Mucosa of descending colon (tissue), 3 donors: ENCODE measurements around the gene HOMER2. TPM values are rescaled to one million over a fixed set of nuclear protein-coding genes. Genes with fewer than 3 reads are reported as not detected.

Source experiments
- ATAC-seq: fragments of 200-7000 bp; cut with Tn5 transposase; one replicate; pipeline ENCODE4 v1.9.1; 2020; ENCODE audit warnings: mild to moderate bottlenecking, moderate library complexity
- DNase-seq, 3 donors: peaks; one replicate each; pipeline ENCODE4 v3.0.0-alpha.2; 2020
- H3K36me3 ChIP-seq: fragments of 200-600 bp; one replicate; pipeline ENCODE4 v1.8.0; 2021; ENCODE audit warnings: low read depth, mild to moderate bottlenecking
- H3K4me1 ChIP-seq: fragments of 200-600 bp; one replicate; pipeline ENCODE4 v1.8.0; 2021; ENCODE audit warnings: low read depth, mild to moderate bottlenecking
- H3K4me3 ChIP-seq: fragments of 200-600 bp; one replicate; pipeline ENCODE4 v1.8.0; 2021; ENCODE audit warnings: mild to moderate bottlenecking
- H3K9me3 ChIP-seq: fragments of 200-600 bp; one replicate; pipeline ENCODE4 v1.8.0; 2021; ENCODE audit warnings: mild to moderate bottlenecking
- intact Hi-C, 2 donors: fragments of 100-400 bp; cut with DNase I in 1 of 2; cut with micrococcal nuclease in 1 of 2; formaldehyde crosslinking; loops; one replicate each; pipeline versions ENCODE4 v1.11.0 to v1.11.1; 2022; cut with DNase I, micrococcal nuclease
- total RNA-seq, 3 donors: library from RNA; stranded (reverse); fragmentation: NEBNext Ultra II Directional in 2 of 3; extraction: Animal tissue kit (Norgen Biotek cat#: 25700) in 2 of 3; gene quantifications; one replicate each; pipeline versions ENCODE4 v1.2.1 to v1.2.4, GENCODE V29; 2021 to 2023
- TF ChIP-seq, protein P1 (sequence below): fragments of 200-600 bp; IDR thresholded peaks from one replicate; pipeline ENCODE4 v1.8.0; 2022; ENCODE audit warnings: antibody characterized with exemption, mild to moderate bottlenecking
- donor health status: DM: no; HTN: no; CAD: no; lungs with moderate emphysema.
- donor health status: DM: no; HTN: no; CAD: no.
- donor health status: DM: no; HTN: yes; CAD: no.

Gene HOMER2
- total RNA-seq, 3 donors from 2014 or later: 1.9 to 16.3 (median 2.1) TPM

DNA sequence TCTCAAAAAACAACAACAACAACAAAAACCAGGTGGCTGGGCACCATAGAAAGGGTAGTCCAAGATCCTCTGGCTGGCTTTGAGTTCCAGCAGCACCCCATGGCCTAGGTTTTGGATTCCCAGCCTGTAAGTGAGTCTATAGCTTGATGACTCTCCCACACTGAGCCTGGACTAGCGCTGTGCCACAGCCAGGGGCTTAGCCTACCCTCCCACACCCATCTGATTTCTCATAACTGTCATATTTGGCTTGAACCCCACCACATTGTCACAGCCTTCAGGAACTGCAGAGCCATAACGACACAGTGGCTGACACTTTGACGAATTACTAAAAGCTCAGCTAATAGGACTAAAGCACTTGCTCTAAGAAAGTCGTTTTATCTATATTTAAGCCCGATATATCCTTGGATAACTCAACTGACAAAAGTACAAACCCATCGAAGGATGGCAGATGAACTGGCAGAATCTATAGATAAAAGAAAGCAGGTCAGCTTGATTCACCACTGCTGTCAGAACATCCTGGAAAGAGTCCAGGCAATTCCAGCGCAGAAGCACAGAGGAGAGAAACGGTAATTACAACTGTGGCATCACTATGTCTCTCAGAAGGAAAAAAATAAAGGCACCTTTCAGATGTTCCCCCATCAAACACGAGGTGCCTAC, 62.1 kb downstream of the HOMER2 start:
- ATAC-seq (no peak), DNase-seq (no peak)
- intact Hi-C loops: no loop called here
- no peaks in the 10 kb centered on the region for H3K9me3 ChIP-seq
- H3K36me3 ChIP-seq: no peaks in the 10 kb centered on the region
- H3K4me1 ChIP-seq: no peaks in the 10 kb centered on the region
- H3K4me3 ChIP-seq: no peak overlapping the region
- TF ChIP-seq, protein P1, sequence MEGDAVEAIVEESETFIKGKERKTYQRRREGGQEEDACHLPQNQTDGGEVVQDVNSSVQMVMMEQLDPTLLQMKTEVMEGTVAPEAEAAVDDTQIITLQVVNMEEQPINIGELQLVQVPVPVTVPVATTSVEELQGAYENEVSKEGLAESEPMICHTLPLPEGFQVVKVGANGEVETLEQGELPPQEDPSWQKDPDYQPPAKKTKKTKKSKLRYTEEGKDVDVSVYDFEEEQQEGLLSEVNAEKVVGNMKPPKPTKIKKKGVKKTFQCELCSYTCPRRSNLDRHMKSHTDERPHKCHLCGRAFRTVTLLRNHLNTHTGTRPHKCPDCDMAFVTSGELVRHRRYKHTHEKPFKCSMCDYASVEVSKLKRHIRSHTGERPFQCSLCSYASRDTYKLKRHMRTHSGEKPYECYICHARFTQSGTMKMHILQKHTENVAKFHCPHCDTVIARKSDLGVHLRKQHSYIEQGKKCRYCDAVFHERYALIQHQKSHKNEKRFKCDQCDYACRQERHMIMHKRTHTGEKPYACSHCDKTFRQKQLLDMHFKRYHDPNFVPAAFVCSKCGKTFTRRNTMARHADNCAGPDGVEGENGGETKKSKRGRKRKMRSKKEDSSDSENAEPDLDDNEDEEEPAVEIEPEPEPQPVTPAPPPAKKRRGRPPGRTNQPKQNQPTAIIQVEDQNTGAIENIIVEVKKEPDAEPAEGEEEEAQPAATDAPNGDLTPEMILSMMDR: no peak

DNA sequence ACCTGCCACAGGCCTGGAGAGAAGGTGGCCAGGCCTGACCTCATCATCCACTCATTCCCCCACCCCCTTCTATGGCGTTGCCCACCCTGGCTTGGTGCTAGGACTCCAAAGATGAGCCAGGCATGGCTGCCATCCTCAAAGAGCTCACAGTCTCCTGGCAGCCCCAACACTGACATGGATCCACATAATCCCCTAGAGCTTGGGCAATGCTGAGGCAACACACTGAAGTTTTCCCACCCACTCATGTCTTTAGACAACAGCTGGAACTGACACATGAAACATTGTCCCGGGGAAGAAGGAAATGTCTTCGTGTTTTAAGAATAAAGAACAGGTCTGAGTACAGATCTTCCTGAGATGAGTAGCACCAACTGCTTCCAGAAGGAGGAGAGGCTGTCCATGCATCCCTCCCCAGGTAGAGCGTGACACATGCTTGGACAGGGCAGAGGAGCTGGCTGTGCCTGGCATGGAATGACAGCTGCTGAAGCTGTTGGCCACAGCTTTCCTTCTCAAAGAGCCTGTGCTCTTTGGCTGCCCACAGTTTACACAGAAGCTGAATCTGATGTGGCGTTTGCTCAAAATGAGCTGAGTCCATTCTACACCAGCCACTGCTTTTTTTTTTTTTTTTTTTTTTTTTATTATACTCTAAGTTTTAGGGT, 70.1 kb downstream of the HOMER2 start:
- Histone ChIP-seq H3K4me1 (no peaks in the 10 kb centered on the region), H3K36me3 (no peaks in the 10 kb centered on the region), H3K9me3 (no peaks in the 10 kb centered on the region), H3K4me3 (no peak overlapping the region)
- intact Hi-C loops: no loop called here
- TF ChIP-seq, protein P1: no peak
- no peak for ATAC-seq
- no peak for DNase-seq

DNA sequence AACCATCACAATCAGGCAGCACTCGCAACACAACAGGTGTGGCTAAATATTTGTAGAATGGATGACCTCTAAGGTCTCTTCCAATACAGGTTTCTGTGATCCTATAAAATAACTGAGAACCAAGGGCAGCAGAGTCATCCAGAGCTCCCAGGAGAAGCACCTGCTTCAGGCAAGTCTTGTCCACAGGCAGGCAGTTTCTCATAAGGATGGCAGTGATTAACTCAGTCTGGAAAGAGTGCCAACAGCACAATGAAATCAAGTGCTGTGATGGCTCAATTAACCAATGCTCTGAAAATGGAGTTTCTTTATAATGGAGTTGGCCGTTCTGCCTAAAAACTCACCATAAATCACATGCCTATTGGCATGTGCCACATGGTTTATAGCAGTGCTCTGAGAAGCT, 70.8 kb downstream of the HOMER2 start:
- no peak for DNase-seq
- Histone ChIP-seq H3K4me3 (no peak overlapping the region), H3K36me3 (no peaks in the 10 kb centered on the region), H3K9me3 (no peaks in the 10 kb centered on the region), H3K4me1 (no peaks in the 10 kb centered on the region)
- no peak for ATAC-seq
- intact Hi-C loops: no loop called here
- TF ChIP-seq, protein P1: no peak

DNA sequence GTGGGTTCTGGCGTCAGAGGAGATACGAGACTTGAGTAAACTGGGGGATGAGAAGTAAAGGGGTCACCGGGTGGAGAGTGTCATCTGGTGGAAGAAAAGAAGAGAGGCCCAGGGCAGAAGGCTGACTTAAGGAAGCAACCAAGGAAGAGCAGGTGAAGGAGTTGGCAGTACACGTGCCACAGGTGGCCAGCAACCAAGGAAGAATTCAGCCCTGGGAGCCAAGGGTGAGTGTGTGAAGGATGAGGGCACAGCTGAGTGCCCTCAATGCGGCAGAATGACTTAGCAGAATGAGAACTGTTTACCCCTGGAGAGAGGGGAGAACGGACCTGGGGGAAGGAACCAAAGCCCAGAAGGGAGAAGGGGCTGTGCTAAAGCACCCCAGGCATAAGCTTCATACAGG, 71.8 kb downstream of the HOMER2 start:
- Histone ChIP-seq H3K9me3 (no peaks in the 10 kb centered on the region), H3K4me3 (no peak overlapping the region), H3K4me1 (no peaks in the 10 kb centered on the region), H3K36me3 (no peaks in the 10 kb centered on the region)
- ATAC-seq (no peak), DNase-seq (no peak)
- intact Hi-C loops: no loop called here
- TF ChIP-seq, protein P1: no peak

DNA sequence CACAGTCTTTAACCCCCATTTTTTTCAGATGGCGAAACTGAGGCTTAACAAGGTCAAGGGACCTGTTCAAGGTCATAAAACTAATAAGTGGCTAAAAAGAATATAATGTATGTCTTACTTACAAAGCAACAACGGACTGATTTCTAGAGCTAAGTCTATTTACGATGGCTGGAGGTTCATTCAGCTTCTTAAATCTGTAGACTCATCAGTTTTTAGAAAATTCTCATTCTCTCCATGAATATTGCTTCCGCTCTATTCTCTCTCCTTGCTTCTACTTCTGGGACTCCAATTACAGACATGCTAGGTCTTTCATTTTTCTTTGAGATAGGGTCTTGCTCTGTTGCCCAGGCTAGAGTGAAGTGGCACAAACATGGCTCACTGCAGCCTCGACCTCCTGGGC, 74.2 kb downstream of the HOMER2 start:
- Histone ChIP-seq H3K4me3 (no peak overlapping the region), H3K4me1 (no peaks in the 10 kb centered on the region), H3K36me3 (no peaks in the 10 kb centered on the region), H3K9me3 (no peaks in the 10 kb centered on the region)
- DNase-seq (no peak), ATAC-seq (no peak)
- TF ChIP-seq, protein P1: no peak
- intact Hi-C loops: no loop called here
